RWPE2 (cell line): ENCODE measurements around the gene PGAP1.

Experiments
- ATAC-seq: fragments of 200-7000 bp; cut with Tn5 transposase; 3 replicates; pipeline ENCODE4 v1.9.1; 2021; ENCODE audit warnings: low read depth
- DNase-seq: peaks from one replicate; pipeline ENCODE4 v3.0.0-alpha.2; 2020; ENCODE audit warnings: low spot score
- H3K27ac ChIP-seq: fragments of 450-650 bp; 2 replicates; pipeline ENCODE4 v1.5.1; 2017; ENCODE audit warnings: mild to moderate bottlenecking; ENCODE audit not compliant: poor library complexity, severe bottlenecking
- H3K27me3 ChIP-seq: fragments of 250-450 bp; sonication (Bioruptor Pico); 2 replicates; pipeline ENCODE4 v1.5.1; 2021; ENCODE audit warnings: mild to moderate bottlenecking, moderate library complexity; ENCODE audit not compliant: insufficient read depth, poor library complexity, severe bottlenecking
- H3K36me3 ChIP-seq: fragments of 250-450 bp; sonication (Bioruptor Pico); 2 replicates; pipeline ENCODE4 v1.5.1; 2020; ENCODE audit warnings: low read depth, mild to moderate bottlenecking, moderate library complexity
- H3K4me1 ChIP-seq: fragments of 250-450 bp; sonication (Bioruptor Pico); 2 replicates; pipeline ENCODE4 v1.5.1; 2021; ENCODE audit warnings: mild to moderate bottlenecking, moderate library complexity; ENCODE audit not compliant: insufficient read depth, poor library complexity, severe bottlenecking
- H3K4me3 ChIP-seq: fragments of 250-450 bp; sonication (Bioruptor Pico); 2 replicates; pipeline ENCODE4 v1.5.1; 2021; ENCODE audit warnings: mild to moderate bottlenecking, moderate library complexity; ENCODE audit not compliant: severe bottlenecking
- H3K9me3 ChIP-seq: fragments of 250-450 bp; sonication (Bioruptor Pico); 2 replicates; pipeline ENCODE4 v1.5.1; 2021; ENCODE audit warnings: mild to moderate bottlenecking, moderate library complexity; ENCODE audit not compliant: severe bottlenecking
- CTCF ChIP-seq: fragments of 450-650 bp; IDR thresholded peaks from one replicate; pipeline ENCODE4 v1.5.1; 2017; ENCODE audit warnings: mild to moderate bottlenecking, moderate library complexity; ENCODE audit not compliant: poor library complexity, severe bottlenecking

PGAP1 gene

GRCh38 chr2:196873511-196873910 is 53.0 kb downstream of the PGAP1 start:
- H3K9me3 ChIP-seq, result no peaks in the 10 kb centered on the region
- H3K36me3 ChIP-seq, result peaks cover 43% of the 10 kb centered on the region
- no peak for TF ChIP-seq CTCF
- DNase-seq (no peak), ATAC-seq (no peak)
- H3K27ac ChIP-seq, result no peak overlapping the region
- no peaks in the 10 kb centered on the region for H3K27me3 ChIP-seq
- no peak overlapping the region for H3K4me3 ChIP-seq
- no peaks in the 10 kb centered on the region for H3K4me1 ChIP-seq

GRCh38 chr2:196854629-196855028 is 71.9 kb downstream of the PGAP1 start:
- Histone ChIP-seq H3K36me3 (peaks cover 9% of the 10 kb centered on the region), H3K4me3 (no peak overlapping the region), H3K27ac (no peak overlapping the region), H3K27me3 (no peaks in the 10 kb centered on the region), H3K9me3 (no peaks in the 10 kb centered on the region), H3K4me1 (no peaks in the 10 kb centered on the region)
- DNase-seq (no peak), ATAC-seq (no peak)
- TF ChIP-seq CTCF, result no peak

- no peaks in the 10 kb centered on the region for H3K9me3 ChIP-seq
- H3K36me3 ChIP-seq, result peaks cover 6% of the 10 kb centered on the region
- no peaks in the 10 kb centered on the region for H3K27me3 ChIP-seq
- TF ChIP-seq CTCF, result no peak
- H3K4me1 ChIP-seq, result no peaks in the 10 kb centered on the region
- ATAC-seq (no peak), DNase-seq (no peak)
- no peak overlapping the region for H3K27ac ChIP-seq
- no peak overlapping the region for H3K4me3 ChIP-seq
Measured at GRCh38 chr2:196853301-196854087, 73.0 kb downstream of the PGAP1 start.

GRCh38 chr2:196851088-196851487 is 75.4 kb downstream of the PGAP1 start:
- no peaks in the 10 kb centered on the region for H3K27me3 ChIP-seq
- H3K27ac ChIP-seq, result no peak overlapping the region
- DNase-seq, result no peak
- no peak for TF ChIP-seq CTCF
- no peaks in the 10 kb centered on the region for H3K9me3 ChIP-seq
- H3K36me3 ChIP-seq, result peaks cover 17% of the 10 kb centered on the region
- no peaks in the 10 kb centered on the region for H3K4me1 ChIP-seq
- no peak overlapping the region for H3K4me3 ChIP-seq
- ATAC-seq, result no peak

- Histone ChIP-seq H3K9me3 (no peaks in the 10 kb centered on the region), H3K36me3 (peaks cover 25% of the 10 kb centered on the region), H3K27me3 (no peaks in the 10 kb centered on the region), H3K27ac (no peak overlapping the region), H3K4me3 (no peak overlapping the region), H3K4me1 (no peaks in the 10 kb centered on the region)
- no peak for DNase-seq
- peak; percentile 86 for ATAC-seq
- peak; percentile 62 for TF ChIP-seq CTCF
Measured at GRCh38 chr2:196849895-196850294, 76.6 kb downstream of the PGAP1 start.
